Chondrocyte (in vitro differentiated cells): ENCODE measurements around the gene SLCO3A1. TPM values are rescaled to one million over a fixed set of nuclear protein-coding genes. Genes with fewer than 3 reads are reported as not detected.

Experiments used
- DNase-seq: peaks from one replicate; pipeline ENCODE4 v3.0.0; 2021; ENCODE audit warnings: mixed read lengths, low spot score
- H3K27ac Mint-ChIP-seq: one replicate; pipeline ENCODE4 v1.8.0; 2021; ENCODE audit warnings: mild to moderate bottlenecking, moderate library complexity, mixed read lengths; ENCODE audit not compliant: unreplicated experiment
- H3K27me3 Mint-ChIP-seq: 2 replicates; pipeline ENCODE4 v1.8.0; 2021; ENCODE audit warnings: low read depth, mixed read lengths
- H3K36me3 Mint-ChIP-seq: 2 replicates; pipeline ENCODE4 v1.8.0; 2021; ENCODE audit warnings: low read depth, mixed read lengths
- H3K4me1 Mint-ChIP-seq: 2 replicates; pipeline ENCODE4 v1.8.0; 2021; ENCODE audit warnings: low read depth, mild to moderate bottlenecking, mixed read lengths
- H3K4me3 Mint-ChIP-seq: one replicate; pipeline ENCODE4 v1.8.0; 2021; ENCODE audit warnings: mild to moderate bottlenecking, moderate library complexity, mixed read lengths; ENCODE audit not compliant: unreplicated experiment
- H3K9me3 Mint-ChIP-seq: 2 replicates; pipeline ENCODE4 v1.8.0; 2021; ENCODE audit warnings: low read depth, mixed read lengths
- total RNA-seq: library from RNA; stranded (reverse); gene quantifications from 3 replicates; pipeline ENCODE4 v1.2.1, GENCODE V29; 2021
- TF ChIP-seq, protein P1 (sequence below): fragments of 200-600 bp; sonication (generic); IDR thresholded peaks from 2 replicates; pipeline ENCODE4 v1.5.0; 2021; ENCODE audit warnings: antibody characterized with exemption, mild to moderate bottlenecking, moderate library complexity

The SLCO3A1 gene
- total RNA-seq, 1 donor from 2014 or later: 3.7 TPM

DNA sequence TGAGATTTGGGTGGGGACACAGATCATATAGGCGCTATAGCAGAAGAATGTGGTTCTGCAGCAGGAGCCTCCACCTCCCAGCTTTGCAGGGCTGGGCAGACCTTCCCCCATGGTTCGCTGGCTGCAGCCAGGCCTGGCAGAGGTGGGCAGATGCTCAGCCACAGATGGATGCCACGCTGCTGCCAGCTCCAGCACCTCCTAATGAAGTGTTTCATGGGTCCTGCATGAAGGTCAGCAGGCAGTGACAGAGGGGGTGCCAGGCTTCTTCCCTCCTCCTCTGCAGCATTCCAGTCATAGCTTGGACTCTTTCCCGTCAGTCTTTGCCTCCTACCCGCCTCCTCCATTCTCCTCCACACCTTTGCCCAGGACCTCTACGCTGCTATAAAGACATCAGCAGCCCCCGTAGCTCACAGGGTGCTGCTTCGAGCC, 85.9 kb downstream of the SLCO3A1 start:
- Mint-ChIP-seq H3K27ac (no peak overlapping the region), H3K36me3 (no peaks in the 10 kb centered on the region), H3K4me1 (peaks cover 4% of the 10 kb centered on the region), H3K4me3 (no peak overlapping the region), H3K9me3 (no peaks in the 10 kb centered on the region), H3K27me3 (peaks cover 3% of the 10 kb centered on the region)
- TF ChIP-seq, protein P1, sequence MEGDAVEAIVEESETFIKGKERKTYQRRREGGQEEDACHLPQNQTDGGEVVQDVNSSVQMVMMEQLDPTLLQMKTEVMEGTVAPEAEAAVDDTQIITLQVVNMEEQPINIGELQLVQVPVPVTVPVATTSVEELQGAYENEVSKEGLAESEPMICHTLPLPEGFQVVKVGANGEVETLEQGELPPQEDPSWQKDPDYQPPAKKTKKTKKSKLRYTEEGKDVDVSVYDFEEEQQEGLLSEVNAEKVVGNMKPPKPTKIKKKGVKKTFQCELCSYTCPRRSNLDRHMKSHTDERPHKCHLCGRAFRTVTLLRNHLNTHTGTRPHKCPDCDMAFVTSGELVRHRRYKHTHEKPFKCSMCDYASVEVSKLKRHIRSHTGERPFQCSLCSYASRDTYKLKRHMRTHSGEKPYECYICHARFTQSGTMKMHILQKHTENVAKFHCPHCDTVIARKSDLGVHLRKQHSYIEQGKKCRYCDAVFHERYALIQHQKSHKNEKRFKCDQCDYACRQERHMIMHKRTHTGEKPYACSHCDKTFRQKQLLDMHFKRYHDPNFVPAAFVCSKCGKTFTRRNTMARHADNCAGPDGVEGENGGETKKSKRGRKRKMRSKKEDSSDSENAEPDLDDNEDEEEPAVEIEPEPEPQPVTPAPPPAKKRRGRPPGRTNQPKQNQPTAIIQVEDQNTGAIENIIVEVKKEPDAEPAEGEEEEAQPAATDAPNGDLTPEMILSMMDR: no peak
- no peak for DNase-seq

DNA sequence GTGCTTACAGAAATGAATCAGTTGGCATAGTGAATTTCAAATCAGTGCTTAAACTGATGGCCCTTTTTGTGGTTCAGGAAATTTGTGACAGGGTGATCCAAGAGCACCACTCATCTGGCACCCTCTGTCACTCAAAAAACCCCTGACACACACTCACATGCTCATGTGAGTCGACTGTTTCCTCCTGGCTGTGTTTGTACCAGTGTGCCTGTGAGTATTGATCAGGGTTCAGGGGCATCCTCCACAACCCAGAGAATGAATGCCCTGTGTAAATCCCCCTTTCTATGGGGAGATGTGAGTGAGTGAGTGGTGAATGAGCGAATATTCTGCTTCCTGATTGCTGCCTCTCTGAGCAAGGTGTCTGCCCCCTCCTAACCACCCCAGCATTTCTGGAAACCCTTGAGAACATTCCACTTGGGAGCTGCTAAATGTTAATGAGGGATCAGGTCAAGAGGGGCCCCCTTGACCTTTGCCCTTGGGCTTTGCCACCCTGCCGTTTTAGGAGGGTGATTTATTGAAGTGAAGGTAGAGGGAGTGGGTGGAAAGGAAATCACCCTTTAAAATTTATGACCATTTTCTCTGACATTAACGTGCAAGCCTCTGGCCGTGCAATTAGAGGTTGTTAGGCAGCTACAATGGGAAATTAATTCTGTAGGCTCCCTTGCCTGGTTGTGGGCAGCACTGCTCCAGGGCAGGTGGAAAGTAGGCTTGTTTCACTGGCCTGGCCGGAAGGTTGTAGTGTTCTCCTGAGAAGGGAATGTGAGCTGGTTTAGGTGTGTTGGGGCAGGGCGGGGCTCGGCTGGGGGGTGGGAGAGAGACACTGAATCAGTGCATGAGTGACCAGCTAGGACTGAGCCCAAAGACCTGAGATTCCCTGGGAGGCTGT, 87.2 kb downstream of the SLCO3A1 start:
- Mint-ChIP-seq H3K4me1 (peaks cover 4% of the 10 kb centered on the region), H3K4me3 (no peak overlapping the region), H3K27ac (no peak overlapping the region), H3K36me3 (no peaks in the 10 kb centered on the region), H3K27me3 (peaks cover 9% of the 10 kb centered on the region), H3K9me3 (peaks cover 2% of the 10 kb centered on the region)
- TF ChIP-seq, protein P1: no peak
- DNase-seq: no peak

DNA sequence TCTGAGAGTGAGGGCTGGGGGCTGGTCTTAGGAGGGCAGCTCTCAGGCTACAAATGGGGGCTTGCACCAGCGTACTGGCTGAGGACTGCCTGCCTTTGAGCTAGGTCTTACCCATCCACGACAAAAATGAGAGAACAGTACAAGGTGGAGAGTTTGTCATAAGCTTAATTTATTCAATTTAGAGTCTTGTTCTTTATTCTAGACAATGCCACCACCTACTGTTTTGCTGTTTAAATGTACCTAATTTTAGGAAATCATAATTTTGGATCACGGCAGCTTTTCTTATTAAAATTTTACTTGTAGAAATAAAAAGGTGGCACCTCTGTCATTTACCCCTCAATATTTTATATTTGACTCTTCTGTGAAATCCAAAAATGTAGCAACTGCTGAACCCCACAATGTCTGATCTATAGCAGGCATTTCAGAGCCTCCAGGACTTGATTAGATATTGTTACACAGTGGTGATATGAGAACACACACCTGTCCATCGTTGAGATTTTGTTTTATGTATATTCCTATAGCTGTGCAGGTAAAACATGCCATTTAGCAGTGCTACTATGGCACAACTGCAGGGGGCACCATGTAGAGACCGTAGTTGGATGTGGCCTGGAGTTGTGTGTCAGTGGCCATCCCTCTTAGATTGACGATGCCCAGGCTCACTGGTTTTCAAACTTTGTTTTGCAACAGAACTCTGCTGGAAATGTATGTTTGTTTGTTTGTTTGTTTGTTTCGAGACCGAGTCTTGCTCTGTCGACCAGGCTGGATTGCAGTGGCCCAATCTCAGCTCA, 88.6 kb downstream of the SLCO3A1 start:
- H3K4me3 Mint-ChIP-seq: no peak overlapping the region
- TF ChIP-seq, protein P1: peak; percentile 35

DNA sequence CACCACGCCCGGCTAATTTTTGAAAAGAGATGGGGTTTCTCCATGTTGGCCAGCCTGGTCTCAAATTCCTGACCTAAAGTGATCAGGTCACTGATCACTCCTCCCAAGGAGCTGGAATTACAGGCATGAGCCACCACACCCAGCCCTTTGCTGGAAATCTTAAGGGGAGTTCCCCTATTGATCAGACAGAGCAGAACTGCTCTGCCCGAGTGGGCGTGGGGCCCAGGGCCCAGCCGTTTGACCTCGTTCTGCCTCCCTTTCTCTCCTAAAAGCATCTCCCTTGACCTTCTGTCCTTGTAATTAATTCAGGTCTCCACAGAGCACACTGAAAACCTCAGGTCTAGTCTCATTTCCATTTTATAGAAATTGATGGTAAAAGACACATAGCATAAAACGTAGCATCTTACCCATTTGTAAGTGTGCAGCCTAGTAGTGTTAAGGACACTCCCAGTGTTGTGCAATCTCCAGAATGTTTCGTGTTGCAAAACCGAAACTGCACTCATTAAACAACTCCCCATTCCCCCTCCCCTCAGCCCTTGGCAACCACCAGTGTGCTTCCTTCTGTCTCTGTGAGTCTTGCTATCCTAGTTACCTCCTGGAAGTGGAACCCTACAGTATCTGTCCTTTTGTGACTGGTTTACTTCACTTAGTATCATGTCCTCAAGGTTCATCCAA, 89.3 kb downstream of the SLCO3A1 start:
- H3K27ac Mint-ChIP-seq: no peak overlapping the region
- H3K36me3 Mint-ChIP-seq: no peaks in the 10 kb centered on the region
- peaks cover 4% of the 10 kb centered on the region for H3K4me1 Mint-ChIP-seq
- no peak for DNase-seq
- H3K9me3 Mint-ChIP-seq: peaks cover 2% of the 10 kb centered on the region
- TF ChIP-seq, protein P1: no peak
- H3K4me3 Mint-ChIP-seq: no peak overlapping the region
- peaks cover 29% of the 10 kb centered on the region for H3K27me3 Mint-ChIP-seq

More for the DNA sequence above, 88.6 kb downstream of the SLCO3A1 start:
- peaks cover 2% of the 10 kb centered on the region for H3K9me3 Mint-ChIP-seq
- H3K4me1 Mint-ChIP-seq: peaks cover 4% of the 10 kb centered on the region
- H3K27ac Mint-ChIP-seq: no peak overlapping the region
- DNase-seq: no peak
- no peaks in the 10 kb centered on the region for H3K36me3 Mint-ChIP-seq
- peaks cover 21% of the 10 kb centered on the region for H3K27me3 Mint-ChIP-seq

DNA sequence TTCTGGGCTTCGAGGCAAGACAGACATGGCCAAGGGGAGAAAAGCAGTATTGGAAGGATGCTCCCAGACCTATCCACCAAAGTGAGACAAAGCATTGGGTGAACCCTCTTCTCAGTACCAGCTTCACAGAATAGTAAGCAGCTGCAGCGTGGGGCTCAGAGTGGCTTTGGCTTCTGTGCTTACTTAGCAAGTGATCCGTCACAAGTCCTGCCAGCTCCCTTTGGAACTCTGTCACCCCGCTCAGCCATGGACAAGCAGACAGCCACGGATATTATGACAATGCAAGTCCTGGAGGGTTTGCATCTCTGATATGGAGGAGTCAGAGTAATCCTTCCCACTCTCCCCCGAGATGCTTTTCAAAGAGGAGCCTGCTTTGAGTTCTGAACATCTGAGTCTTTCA, 90.8 kb downstream of the SLCO3A1 start:
- DNase-seq: no peak
- Mint-ChIP-seq H3K4me3 (no peak overlapping the region), H3K36me3 (no peaks in the 10 kb centered on the region), H3K9me3 (peaks cover 2% of the 10 kb centered on the region), H3K4me1 (peaks cover 8% of the 10 kb centered on the region), H3K27me3 (peaks cover 40% of the 10 kb centered on the region), H3K27ac (no peak overlapping the region)
- TF ChIP-seq, protein P1: no peak
